H1 (cell line): ENCODE measurements around the gene STX5.

Experiments used
- EZH2 ChIP-seq: fragments of 200-600 bp; sonication (generic); IDR thresholded peaks from 2 replicates; pipeline ENCODE4 v1.7.1; 2012; ENCODE audit warnings: low read depth, mild to moderate bottlenecking, moderate library complexity, low read length, inconsistent platforms; ENCODE audit not compliant: severe bottlenecking
- POLR2A ChIP-seq, 2 experiments: IDR thresholded peaks; 1 replicate in 1 of 2; 2 replicates in 1 of 2; pipeline ENCODE4 v1.6.1; 2011; ENCODE audit warnings: low read depth in 2 of 2, low read length in 2 of 2, mild to moderate bottlenecking in 2 of 2; ENCODE audit errors: control extremely low read depth in 1 of 2
- TAF1 ChIP-seq: IDR thresholded peaks from 2 replicates; pipeline ENCODE4 v1.6.1; 2011; ENCODE audit warnings: mild to moderate bottlenecking, low read depth, low read length

DNA sequence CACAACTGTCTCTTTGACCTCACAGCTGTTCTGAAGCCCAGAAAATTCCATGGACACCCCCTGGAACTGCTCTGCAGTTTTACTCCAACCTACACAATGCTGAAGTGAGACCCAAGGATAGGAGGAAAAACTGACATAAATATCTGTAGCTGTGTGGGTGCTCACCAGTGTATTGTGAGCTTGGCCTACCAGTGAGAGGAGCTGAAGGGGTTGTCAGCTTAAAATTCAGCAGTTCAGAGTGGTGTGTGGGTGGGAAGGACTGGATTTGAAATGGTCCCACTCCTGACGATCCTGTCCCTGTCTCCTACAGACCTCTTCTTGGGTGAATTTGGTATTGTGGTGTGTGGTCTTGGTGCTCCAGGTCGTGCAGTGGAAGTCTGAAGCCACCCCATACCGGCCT, 42.3 kb downstream of the STX5 start:
- TF ChIP-seq TAF1 (no peak), POLR2A (IDR thresholded peaks at IDR 0.05; ENCODE audit: control extremely low read depth in 1 of 2, low read depth in 2 of 2, low read length in 2 of 2) (no peak), EZH2 (no peak)
